K562 (cell line): ENCODE data around the gene LTN1. TPM values are rescaled to one million over a fixed set of nuclear protein-coding genes. Genes with fewer than 3 reads are reported as not detected.

ENCODE experiments used
- CTBP1 ChIP-seq: fragments of 450-650 bp; IDR thresholded peaks from 2 replicates; pipeline ENCODE4 v1.6.1; 2016; ENCODE audit warnings: borderline replicate concordance
- FOSL1 ChIP-seq: fragments of 200-800 bp; sonication (Bioruptor generic); conservative IDR thresholded peaks from 2 replicates; pipeline ENCODE4 v1.6.1; 2016; ENCODE audit warnings: missing genetic modification characterization, missing compliant biosample characterization
- FOXP1 ChIP-seq: sonication (generic); formaldehyde crosslinking; IDR thresholded peaks from 2 replicates; pipeline ENCODE4 v1.8.0; 2022; ENCODE audit warnings: mild to moderate bottlenecking, missing genetic modification reagents
- HMG20B ChIP-seq: fragments of 250-450 bp; sonication (Bioruptor Pico); IDR thresholded peaks from 2 replicates; pipeline ENCODE4 v1.5.0; 2021; ENCODE audit warnings: mild to moderate bottlenecking
- HSF4 ChIP-seq: fragments of 250-450 bp; sonication (Bioruptor Pico); IDR thresholded peaks from 2 replicates; pipeline ENCODE4 v2.1.2; 2022; ENCODE audit warnings: mild to moderate bottlenecking, moderate library complexity, borderline replicate concordance
- JUND ChIP-seq, 2 experiments: IDR thresholded peaks; 2 replicates in 1 of 2; 3 replicates in 1 of 2; pipeline ENCODE4 v1.6.1; 2011; ENCODE audit warnings: borderline replicate concordance in 2 of 2, low read depth in 2 of 2, low read length in 2 of 2, improper control_type of control experiment in 1 of 2, missing biosample characterization in 1 of 2, missing genetic modification characterization in 1 of 2, missing genetic modification reagents in 1 of 2
- MCM7 ChIP-seq, 2 experiments: fragments of 450-650 bp; IDR thresholded peaks; 2 replicates each; pipeline ENCODE4 v1.6.1; 2016 to 2018
- NFRKB ChIP-seq: fragments of 450-650 bp; IDR thresholded peaks from 2 replicates; pipeline ENCODE4 v1.6.1; 2016; ENCODE audit warnings: low read depth
- POLR2H ChIP-seq: IDR thresholded peaks from 2 replicates; pipeline ENCODE4 v1.6.1; 2016; ENCODE audit warnings: missing genetic modification characterization, low read depth, mild to moderate bottlenecking, control low read depth, missing compliant biosample characterization, moderate library complexity
- RBBP5 ChIP-seq: fragments of 200-600 bp; sonication (generic); IDR thresholded peaks from 2 replicates; pipeline ENCODE4 v1.6.1; 2012; ENCODE audit warnings: borderline replicate concordance, mild to moderate bottlenecking, low read length, control low read depth, inconsistent platforms; ENCODE audit not compliant: insufficient read depth, poor library complexity, severe bottlenecking
- RBM22 ChIP-seq: fragments of 200-400 bp; formaldehyde crosslinking; IDR thresholded peaks from 2 replicates; pipeline ENCODE4 v1.6.1; 2018; ENCODE audit warnings: low read length, low read depth; ENCODE audit not compliant: poor library complexity, severe bottlenecking
- RFX7 ChIP-seq: fragments of 250-450 bp; sonication (Bioruptor Pico); IDR thresholded peaks from 2 replicates; pipeline ENCODE4 v1.5.1; 2021; ENCODE audit warnings: mild to moderate bottlenecking
- SAP30 ChIP-seq: fragments of 200-600 bp; sonication (generic); IDR thresholded peaks from 2 replicates; pipeline ENCODE4 v1.6.1; 2012; ENCODE audit warnings: borderline replicate concordance, low read depth, mild to moderate bottlenecking, moderate library complexity, low read length, control low read depth, inconsistent platforms; ENCODE audit not compliant: insufficient read depth, poor library complexity, severe bottlenecking
- ZBTB7A ChIP-seq: IDR thresholded peaks from 2 replicates; pipeline ENCODE4 v1.6.1; 2011; ENCODE audit warnings: low read depth, mild to moderate bottlenecking, low read length, moderate library complexity, borderline replicate concordance; ENCODE audit not compliant: control insufficient read depth
- ZNF140 ChIP-seq: fragments of 250-450 bp; sonication (Bioruptor Pico); IDR thresholded peaks from 2 replicates; pipeline ENCODE4 v1.8.0; 2021; ENCODE audit warnings: moderate library complexity, mild to moderate bottlenecking, inconsistent platforms
- ZNF507 ChIP-seq: conservative IDR thresholded peaks from 2 replicates; pipeline ENCODE4 v1.6.1; 2017; ENCODE audit warnings: missing genetic modification characterization, missing compliant biosample characterization
- polyA plus RNA-seq, 8 experiments: library from polyadenylated mRNA; depleted of rRNA in 4 of 8; stranded (reverse) in 5 of 8; unstranded in 3 of 8; fragments of >200 nt; fragmentation: Nextera tagmentation in 2 of 8; fragmentation: Illumina TruSeq in 1 of 8; extraction: Ambion mirVana in 2 of 8; extraction: Trizol in 1 of 8; gene quantifications; 2 replicates each; pipeline versions ENCODE4 v1.2.1 to v1.2.3, GENCODE V29; 2011 to 2014; ENCODE audit warnings: inconsistent platforms in 1 of 8, missing spikeins in 1 of 8
- total RNA-seq, 7 experiments: library from RNA; depleted of rRNA in 6 of 7; stranded (reverse); fragments of >200 nt in 6 of 7; fragmentation: Illumina TruSeq in 2 of 7; extraction: Trizol in 2 of 7; gene quantifications; 2 replicates each; pipeline versions ENCODE4 v1.2.1 to v1.2.3, GENCODE V29; 2011 to 2021; ENCODE audit warnings: low replicate concordance in 1 of 7
- TF ChIP-seq, protein P1 (sequence below): fragments of 450-650 bp; IDR thresholded peaks from 2 replicates; pipeline ENCODE4 v1.7.0; 2016; ENCODE audit warnings: borderline replicate concordance
- TF ChIP-seq, protein P2 (sequence below): IDR thresholded peaks from 2 replicates; pipeline ENCODE4 v1.6.1; 2016; ENCODE audit warnings: missing genetic modification characterization, missing compliant biosample characterization
- TF ChIP-seq, protein P3 (sequence below): fragments of 250-450 bp; sonication (Bioruptor Pico); IDR thresholded peaks from 2 replicates; pipeline ENCODE4 v1.5.0; 2021; ENCODE audit warnings: mild to moderate bottlenecking, moderate library complexity

LTN1 gene
- total and polyA plus RNA-seq, 9 of the 15 experiments (the other 6 are each of a cell fraction or from before 2014, with no cell fraction given) = 15.7 to 49.6 (median 28.7) TPM

DNA sequence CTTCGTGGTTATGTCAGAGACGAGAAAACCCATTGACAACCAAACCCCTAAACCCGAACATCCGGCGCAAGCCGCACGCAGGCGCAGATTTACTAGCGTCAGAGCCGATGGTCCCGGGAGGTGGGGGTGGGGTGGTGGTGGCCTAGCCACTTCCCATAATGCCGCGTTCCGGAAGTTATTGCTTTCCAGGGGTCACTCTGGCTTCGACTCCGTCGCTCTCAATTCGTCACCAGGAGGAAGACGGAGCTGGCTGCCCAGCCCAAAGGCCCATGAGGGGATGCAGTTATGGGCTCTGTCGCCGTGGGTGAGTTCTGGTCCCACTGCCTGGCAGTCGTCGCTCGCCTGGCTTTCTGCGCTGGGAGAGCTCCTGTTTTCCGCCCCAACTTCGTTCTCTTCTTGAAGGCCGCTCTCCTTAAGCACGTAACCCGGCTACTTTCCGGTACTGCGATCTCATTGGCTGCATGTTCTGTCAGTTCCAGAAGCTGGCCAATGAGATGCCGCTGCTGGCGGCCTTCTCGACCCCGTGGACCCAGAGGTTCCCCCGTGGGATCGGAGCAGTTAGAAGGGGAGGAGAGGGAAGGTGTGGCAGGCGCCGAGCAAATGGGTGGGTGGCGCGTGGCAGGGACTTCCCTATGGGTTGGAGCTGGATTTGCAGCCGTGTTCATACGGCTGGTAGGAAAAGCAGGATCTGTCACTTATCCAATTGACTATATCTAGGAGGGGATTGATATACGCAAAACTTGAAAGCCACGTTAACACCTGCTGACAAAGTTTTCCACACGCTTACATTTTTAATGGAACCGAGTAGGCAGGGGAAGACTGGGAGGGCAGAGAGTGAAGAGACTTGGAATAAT lies 32.0 kb upstream of the LTN1 start, which contains the start of gene USP16 (continued):
- TF ChIP-seq MCM7 (IDR thresholded peaks at IDR 0.05) (no peak), ZNF140 (CRISPR knock-in tag) (no peak), HSF4 (CRISPR knock-in tag) (no peak), CTBP1 (peak; percentile 50; the same call in 1 of the 2 replicates), ZBTB7A (peak; percentile 82; the same call in 1 of the 2 replicates), NFRKB (peak; percentile 78; the same call in 1 of the 2 replicates), SAP30 (peak; percentile 79), FOSL1 (tag) (0 out of 2 replicates have a peak, but pooled peaks have one; percentile 25), POLR2H (tag) (peak; percentile 90), RFX7 (CRISPR knock-in tag) (no peak), RBBP5 (peak; percentile 91), HMG20B (CRISPR knock-in tag) (no peak), ZNF507 (tag) (no peak), RBM22 (peak; percentile 32), JUND (IDR thresholded peaks at IDR 0.05; ENCODE audit: borderline replicate concordance, low read depth, low read length) (peak; percentile 57; the same call in 1 of the 2 replicates), JUND (tag; IDR thresholded peaks at IDR 0.05; ENCODE audit: borderline replicate concordance, low read depth, low read length) (peak; percentile 30; the same call in 1 of the 3 replicates), FOXP1 (0 out of 2 replicates have a peak, but pooled peaks have one; percentile 82)
- TF ChIP-seq, protein P1, sequence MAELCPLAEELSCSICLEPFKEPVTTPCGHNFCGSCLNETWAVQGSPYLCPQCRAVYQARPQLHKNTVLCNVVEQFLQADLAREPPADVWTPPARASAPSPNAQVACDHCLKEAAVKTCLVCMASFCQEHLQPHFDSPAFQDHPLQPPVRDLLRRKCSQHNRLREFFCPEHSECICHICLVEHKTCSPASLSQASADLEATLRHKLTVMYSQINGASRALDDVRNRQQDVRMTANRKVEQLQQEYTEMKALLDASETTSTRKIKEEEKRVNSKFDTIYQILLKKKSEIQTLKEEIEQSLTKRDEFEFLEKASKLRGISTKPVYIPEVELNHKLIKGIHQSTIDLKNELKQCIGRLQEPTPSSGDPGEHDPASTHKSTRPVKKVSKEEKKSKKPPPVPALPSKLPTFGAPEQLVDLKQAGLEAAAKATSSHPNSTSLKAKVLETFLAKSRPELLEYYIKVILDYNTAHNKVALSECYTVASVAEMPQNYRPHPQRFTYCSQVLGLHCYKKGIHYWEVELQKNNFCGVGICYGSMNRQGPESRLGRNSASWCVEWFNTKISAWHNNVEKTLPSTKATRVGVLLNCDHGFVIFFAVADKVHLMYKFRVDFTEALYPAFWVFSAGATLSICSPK = 0 out of 2 replicates have a peak, but pooled peaks have one; percentile 61
- TF ChIP-seq, protein P2, sequence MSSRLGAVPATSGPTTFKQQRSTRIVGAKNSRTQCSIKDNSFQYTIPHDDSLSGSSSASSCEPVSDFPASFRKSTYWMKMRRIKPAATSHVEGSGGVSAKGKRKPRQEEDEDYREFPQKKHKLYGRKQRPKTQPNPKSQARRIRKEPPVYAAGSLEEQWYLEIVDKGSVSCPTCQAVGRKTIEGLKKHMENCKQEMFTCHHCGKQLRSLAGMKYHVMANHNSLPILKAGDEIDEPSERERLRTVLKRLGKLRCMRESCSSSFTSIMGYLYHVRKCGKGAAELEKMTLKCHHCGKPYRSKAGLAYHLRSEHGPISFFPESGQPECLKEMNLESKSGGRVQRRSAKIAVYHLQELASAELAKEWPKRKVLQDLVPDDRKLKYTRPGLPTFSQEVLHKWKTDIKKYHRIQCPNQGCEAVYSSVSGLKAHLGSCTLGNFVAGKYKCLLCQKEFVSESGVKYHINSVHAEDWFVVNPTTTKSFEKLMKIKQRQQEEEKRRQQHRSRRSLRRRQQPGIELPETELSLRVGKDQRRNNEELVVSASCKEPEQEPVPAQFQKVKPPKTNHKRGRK (tag) = no peak
- TF ChIP-seq, protein P3, sequence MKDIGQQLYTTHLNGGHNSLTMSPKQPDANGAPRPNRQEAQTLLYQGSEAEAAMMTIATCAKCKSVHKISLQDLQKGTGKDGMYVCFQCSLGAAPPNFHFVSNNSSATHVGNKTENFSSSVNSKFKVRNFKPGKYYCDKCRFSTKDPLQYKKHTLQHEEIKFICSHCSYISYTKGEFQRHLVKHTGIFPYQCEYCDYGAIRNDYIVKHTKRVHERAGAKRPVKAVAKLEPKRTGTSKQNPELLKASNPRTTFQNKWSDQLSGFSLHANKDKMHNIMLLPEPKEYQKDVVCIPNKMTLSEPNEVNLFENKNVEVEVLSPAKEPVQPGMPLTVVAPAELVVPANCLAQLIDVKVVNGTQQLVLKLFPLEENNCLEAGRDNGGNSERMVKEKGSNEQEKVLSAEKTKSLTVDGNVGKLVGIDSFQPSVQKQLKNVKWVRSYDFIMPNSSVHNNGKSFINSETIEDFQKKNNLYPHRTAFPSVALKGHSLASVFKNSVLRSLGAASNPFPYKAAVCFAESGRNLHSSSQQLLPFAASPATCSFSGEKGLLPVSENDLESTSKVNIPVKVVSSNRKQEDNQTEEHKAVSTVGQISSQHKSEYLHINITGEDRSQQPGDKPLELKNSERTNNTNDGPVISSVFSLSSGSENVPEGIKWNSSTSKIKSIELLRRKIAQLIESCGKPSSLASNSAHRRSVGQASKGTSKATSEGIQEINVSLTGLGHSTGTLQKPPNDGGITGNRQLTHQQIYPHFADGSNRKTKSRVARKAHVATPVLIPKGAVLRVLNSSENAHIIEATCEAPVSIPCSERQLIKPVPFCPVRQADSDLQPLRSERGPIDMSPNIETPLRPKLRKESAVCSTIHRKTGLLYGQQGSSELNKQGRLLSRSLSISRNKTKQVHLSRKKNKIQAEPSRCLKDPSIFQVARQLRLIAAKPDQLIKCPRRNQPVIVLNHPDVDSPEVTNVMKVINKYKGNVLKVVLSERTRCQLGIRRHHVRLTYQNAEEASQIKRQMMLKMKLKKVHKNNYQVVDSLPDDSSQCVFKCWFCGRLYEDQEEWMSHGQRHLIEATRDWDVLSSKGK (CRISPR knock-in tag) = 0 out of 2 replicates have a peak, but pooled peaks have one; percentile 64
